ENCODE results near the gene NME9. TPM values are rescaled to one million over a fixed set of nuclear protein-coding genes. Genes with fewer than 3 reads are reported as not detected.

NME9 gene
- total and polyA plus RNA-seq, 7 experiments from 2014 or later: 0.52 to 2.0 (median 0.71) TPM; not detected in 1

- Mint-ChIP-seq H3K4me3 (no peak overlapping the region), H3K27ac (no peak overlapping the region), H3K36me3 (no peaks in the 10 kb centered on the region), H3K27me3 (peaks cover 0 to 5% (median 0%) of the 10 kb centered on the region in 5 donors), H3K9me3 (no peaks in the 10 kb centered on the region), H3K4me1 (no peaks in the 10 kb centered on the region)
- ATAC-seq: no peak
- Histone ChIP-seq H3K36me3 (ENCODE audit: control insufficient read depth in 2 of 3, insufficient read depth in 3 of 3, low read length in 3 of 3) (no peaks in the 10 kb centered on the region), H3K9me3 (ENCODE audit: control insufficient read depth in 2 of 3, low read length in 3 of 3) (no peaks in the 10 kb centered on the region), H3K27ac (ENCODE audit: low read depth, low read length) (no peak overlapping the region), H3K27me3 (ENCODE audit: control insufficient read depth in 2 of 2, insufficient read depth in 2 of 2, low read length in 2 of 2) (no peaks in the 10 kb centered on the region), H3K4me1 (ENCODE audit: control insufficient read depth in 2 of 2, insufficient read depth in 2 of 2, low read length in 2 of 2) (no peaks in the 10 kb centered on the region), H3K4me3 (ENCODE audit: low read length) (no peak overlapping the region)
- intact Hi-C loops (cut with micrococcal nuclease): no loop called here
- ChIA-PET POLR2A (no interaction called here), CTCF (no interaction called here)
- DNase-seq: no peak
These were observed 33.7 kb upstream of the NME9 start for GRCh38 chr3:138363322-138363721.

GRCh38 chr3:138362538-138362937 is 32.9 kb upstream of the NME9 start:
- intact Hi-C loops (cut with micrococcal nuclease): no loop called here
- no peaks in the 10 kb centered on the region for H3K36me3 Mint-ChIP-seq

GRCh38 chr3:138361561-138361971 is 31.9 kb upstream of the NME9 start:
- ATAC-seq (no peak), DNase-seq (no peak)
- H3K36me3 ChIP-seq (ENCODE audit: control insufficient read depth in 2 of 3, insufficient read depth in 3 of 3, low read length in 3 of 3): no peaks in the 10 kb centered on the region
- no peak overlapping the region for H3K27ac ChIP-seq (ENCODE audit: low read depth, low read length)
- no peak overlapping the region for H3K4me3 ChIP-seq (ENCODE audit: low read length)
- no peaks in the 10 kb centered on the region for H3K4me1 Mint-ChIP-seq
- no peak overlapping the region for H3K4me3 Mint-ChIP-seq
- no peaks in the 10 kb centered on the region for H3K4me1 ChIP-seq (ENCODE audit: control insufficient read depth in 2 of 2, insufficient read depth in 2 of 2, low read length in 2 of 2)
- H3K27ac Mint-ChIP-seq: no peak overlapping the region
- H3K36me3 Mint-ChIP-seq: no peaks in the 10 kb centered on the region
- H3K9me3 Mint-ChIP-seq: no peaks in the 10 kb centered on the region
- ChIA-PET CTCF (interaction anchor here (1.0 kb wide), 1 partner anchor 13 kb away, joined by 3 read pairs; no protein-coding TSS in a partner anchor), POLR2A (no interaction called here)
- no peaks in the 10 kb centered on the region for H3K9me3 ChIP-seq (ENCODE audit: control insufficient read depth in 2 of 3, low read length in 3 of 3)
- no peaks in the 10 kb centered on the region for H3K27me3 ChIP-seq (ENCODE audit: control insufficient read depth in 2 of 2, insufficient read depth in 2 of 2, low read length in 2 of 2)
- H3K27me3 Mint-ChIP-seq: peaks cover 0 to 9% (median 0%) of the 10 kb centered on the region in 5 donors
- intact Hi-C loops (cut with micrococcal nuclease): no loop called here

More at GRCh38 chr3:138362538-138362937, 32.9 kb upstream of the NME9 start:
- H3K27ac Mint-ChIP-seq: peak overlapping the region in 1 of 9 donors; percentile 51
- H3K9me3 ChIP-seq (ENCODE audit: control insufficient read depth in 2 of 3, low read length in 3 of 3): no peaks in the 10 kb centered on the region
- ATAC-seq: no peak
- CTCF ChIA-PET: interaction anchor here (1.0 kb wide), 1 partner anchor 12 kb away, joined by 3 read pairs; no protein-coding TSS in a partner anchor
- no peak for DNase-seq
- POLR2A ChIA-PET: no interaction called here
- H3K27me3 Mint-ChIP-seq: peaks cover 0 to 5% (median 0%) of the 10 kb centered on the region in 5 donors
- H3K36me3 ChIP-seq (ENCODE audit: control insufficient read depth in 2 of 3, insufficient read depth in 3 of 3, low read length in 3 of 3): no peaks in the 10 kb centered on the region
- no peaks in the 10 kb centered on the region for H3K9me3 Mint-ChIP-seq
- H3K4me3 Mint-ChIP-seq: no peak overlapping the region
- H3K27me3 ChIP-seq (ENCODE audit: control insufficient read depth in 2 of 2, insufficient read depth in 2 of 2, low read length in 2 of 2): no peaks in the 10 kb centered on the region
- no peaks in the 10 kb centered on the region for H3K4me1 Mint-ChIP-seq
- no peak overlapping the region for H3K4me3 ChIP-seq (ENCODE audit: low read length)
- H3K27ac ChIP-seq (ENCODE audit: low read depth, low read length): no peak overlapping the region
- no peaks in the 10 kb centered on the region for H3K4me1 ChIP-seq (ENCODE audit: control insufficient read depth in 2 of 2, insufficient read depth in 2 of 2, low read length in 2 of 2)

GRCh38 chr3:138360869-138361525 is 31.3 kb upstream of the NME9 start:
- Mint-ChIP-seq H3K4me3 (no peak overlapping the region), H3K27ac (no peak overlapping the region), H3K27me3 (peaks cover 0 to 9% (median 0%) of the 10 kb centered on the region in 5 donors), H3K4me1 (no peaks in the 10 kb centered on the region), H3K36me3 (no peaks in the 10 kb centered on the region), H3K9me3 (no peaks in the 10 kb centered on the region)
- Histone ChIP-seq H3K36me3 (ENCODE audit: control insufficient read depth in 2 of 3, insufficient read depth in 3 of 3, low read length in 3 of 3) (no peaks in the 10 kb centered on the region), H3K4me1 (ENCODE audit: control insufficient read depth in 2 of 2, insufficient read depth in 2 of 2, low read length in 2 of 2) (no peaks in the 10 kb centered on the region), H3K27ac (ENCODE audit: low read depth, low read length) (no peak overlapping the region), H3K4me3 (ENCODE audit: low read length) (no peak overlapping the region), H3K27me3 (ENCODE audit: control insufficient read depth in 2 of 2, insufficient read depth in 2 of 2, low read length in 2 of 2) (no peaks in the 10 kb centered on the region), H3K9me3 (ENCODE audit: control insufficient read depth in 2 of 3, low read length in 3 of 3) (no peaks in the 10 kb centered on the region)
- DNase-seq (no peak), ATAC-seq (peak; percentile 11)
- CTCF ChIA-PET: no interaction called here
- POLR2A ChIA-PET: no interaction called here
- intact Hi-C loops (cut with micrococcal nuclease): no loop called here

GRCh38 chr3:138359919-138360868 is 30.5 kb upstream of the NME9 start:
- no peak for DNase-seq
- Histone ChIP-seq H3K9me3 (ENCODE audit: control insufficient read depth in 2 of 3, low read length in 3 of 3) (no peaks in the 10 kb centered on the region), H3K4me3 (ENCODE audit: low read length) (no peak overlapping the region), H3K4me1 (ENCODE audit: control insufficient read depth in 2 of 2, insufficient read depth in 2 of 2, low read length in 2 of 2) (no peaks in the 10 kb centered on the region), H3K36me3 (ENCODE audit: control insufficient read depth in 2 of 3, insufficient read depth in 3 of 3, low read length in 3 of 3) (no peaks in the 10 kb centered on the region), H3K27ac (ENCODE audit: low read depth, low read length) (no peak overlapping the region), H3K27me3 (ENCODE audit: control insufficient read depth in 2 of 2, insufficient read depth in 2 of 2, low read length in 2 of 2) (no peaks in the 10 kb centered on the region)
- Mint-ChIP-seq H3K9me3 (no peaks in the 10 kb centered on the region), H3K4me3 (no peak overlapping the region), H3K36me3 (no peaks in the 10 kb centered on the region), H3K27me3 (peaks cover 0 to 4% (median 0%) of the 10 kb centered on the region in 5 donors), H3K4me1 (no peaks in the 10 kb centered on the region), H3K27ac (no peak overlapping the region)
- intact Hi-C loops (cut with micrococcal nuclease): no loop called here
- CTCF ChIA-PET: no interaction called here
- no peak for ATAC-seq
- POLR2A ChIA-PET: no interaction called here

GRCh38 chr3:138359148-138359918 is 29.7 kb upstream of the NME9 start:
- CTCF ChIA-PET: no interaction called here
- H3K4me3 Mint-ChIP-seq: no peak overlapping the region
- intact Hi-C loops (cut with micrococcal nuclease): no loop called here
- POLR2A ChIA-PET: no interaction called here
- Histone ChIP-seq H3K27ac (ENCODE audit: low read depth, low read length) (no peak overlapping the region), H3K9me3 (ENCODE audit: control insufficient read depth in 2 of 3, low read length in 3 of 3) (no peaks in the 10 kb centered on the region), H3K27me3 (ENCODE audit: control insufficient read depth in 2 of 2, insufficient read depth in 2 of 2, low read length in 2 of 2) (no peaks in the 10 kb centered on the region), H3K4me3 (ENCODE audit: low read length) (no peak overlapping the region), H3K4me1 (ENCODE audit: control insufficient read depth in 2 of 2, insufficient read depth in 2 of 2, low read length in 2 of 2) (no peaks in the 10 kb centered on the region), H3K36me3 (ENCODE audit: control insufficient read depth in 2 of 3, insufficient read depth in 3 of 3, low read length in 3 of 3) (no peaks in the 10 kb centered on the region)
- H3K27ac Mint-ChIP-seq: no peak overlapping the region
- peaks cover 0 to 4% (median 0%) of the 10 kb centered on the region in 5 donors for H3K27me3 Mint-ChIP-seq
- DNase-seq (no peak), ATAC-seq (no peak)
- H3K4me1 Mint-ChIP-seq: no peaks in the 10 kb centered on the region
- no peaks in the 10 kb centered on the region for H3K36me3 Mint-ChIP-seq
- no peaks in the 10 kb centered on the region for H3K9me3 Mint-ChIP-seq

All from naive thymus-derived CD4-positive, alpha-beta T cell (primary cell).